ENCODE data around the gene LINGO4.

Gene LINGO4

GRCh38 chr1:151833172-151833900, 28.1 kb upstream of the LINGO4 start:
- no peak for DNase-seq (ENCODE audit: low read depth in 2 of 2)

- no peak for DNase-seq (ENCODE audit: low read depth in 2 of 2)
Observed at GRCh38 chr1:151832318-151832980, 27.2 kb upstream of the LINGO4 start.

DNA sequence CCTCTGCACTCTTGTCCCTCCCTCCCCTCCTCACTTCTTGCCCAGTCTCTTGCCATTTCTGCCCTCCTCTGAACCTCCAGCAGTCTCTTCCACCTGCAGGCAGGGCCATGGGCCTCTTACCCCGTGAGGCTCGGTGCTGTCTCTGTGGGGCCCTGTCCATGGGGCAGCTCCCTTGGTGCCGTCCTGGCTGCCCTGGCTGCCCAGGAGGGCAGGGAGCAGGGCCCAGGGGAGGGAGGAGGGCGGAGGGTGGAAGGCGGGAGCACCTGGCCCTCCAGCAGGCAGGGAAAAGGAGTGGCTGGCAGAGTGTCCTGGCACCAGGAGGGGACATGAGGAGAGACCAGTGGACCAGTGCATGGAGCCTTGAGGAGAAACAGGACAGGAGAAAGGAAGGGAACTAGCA, 26.4 kb upstream of the LINGO4 start, which contains the start of gene RORC:
Gene RORC, minus strand, starts transcription at position 198 of the 400 bp plus-strand sequence. Its CDS starts 38 bp downstream, at position 160.
- DNase-seq (ENCODE audit: low read depth in 2 of 2): no peak

GRCh38 chr1:151831256-151831591, 26.0 kb upstream of the LINGO4 start:
- DNase-seq (ENCODE audit: low read depth in 2 of 2): no peak

GRCh38 chr1:151830055-151830454, 24.8 kb upstream of the LINGO4 start:
- DNase-seq (ENCODE audit: low read depth in 2 of 2): no peak

- no peak for DNase-seq (ENCODE audit: low read depth in 2 of 2)
Observed at GRCh38 chr1:151829352-151830046, 24.3 kb upstream of the LINGO4 start.

GRCh38 chr1:151828921-151829320, 23.7 kb upstream of the LINGO4 start:
- no peak for DNase-seq (ENCODE audit: low read depth in 2 of 2)

GRCh38 chr1:151827853-151828252, 22.6 kb upstream of the LINGO4 start:
- DNase-seq (ENCODE audit: low read depth in 2 of 2): no peak

DNA sequence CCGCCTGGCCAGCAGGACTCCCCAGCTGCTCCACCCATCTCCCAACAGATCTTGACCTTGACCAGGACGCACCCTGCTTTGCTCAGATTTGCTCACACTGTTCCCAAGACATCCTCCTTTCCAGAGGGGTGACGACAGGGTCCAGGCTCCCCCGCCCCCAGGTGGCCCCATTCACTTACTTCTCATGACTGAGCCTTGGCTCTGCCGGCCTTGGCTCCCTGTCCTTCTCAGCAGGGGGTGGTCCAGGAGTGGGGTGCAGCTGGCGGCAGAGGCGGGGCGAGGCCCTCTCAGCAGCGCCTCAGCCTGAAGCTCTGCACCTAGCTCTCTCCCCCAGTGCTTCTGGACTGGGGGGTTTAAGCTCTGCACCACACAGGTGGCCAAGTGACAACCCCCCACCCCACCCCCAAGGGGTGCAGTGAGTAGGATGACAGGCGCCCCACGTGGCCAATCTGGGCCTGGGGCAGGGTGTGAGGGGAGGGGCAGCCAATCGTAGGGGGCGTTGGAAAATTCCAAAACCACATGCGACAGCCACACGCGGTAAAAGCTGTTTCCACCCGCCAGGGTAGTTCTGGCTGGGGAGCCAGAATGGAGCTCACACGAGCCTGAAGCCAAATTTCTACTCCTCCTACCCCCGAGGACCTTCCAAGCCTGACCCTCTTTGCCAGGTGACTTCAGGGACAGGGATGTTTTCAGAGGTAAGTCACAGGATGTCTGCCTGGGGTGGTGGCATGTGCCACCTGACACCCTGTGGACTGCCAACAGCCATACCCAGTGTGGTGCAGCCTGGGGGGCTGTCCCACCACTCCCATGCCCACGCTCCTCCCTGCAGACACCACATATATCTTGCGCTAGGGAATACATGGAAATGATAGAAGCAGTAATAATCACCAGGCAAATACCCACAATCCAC, 20.8 kb upstream of the LINGO4 start:
- DNase-seq (ENCODE audit: low read depth in 2 of 2): no peak

- DNase-seq (ENCODE audit: low read depth in 2 of 2): no peak
Observed at GRCh38 chr1:151825204-151825603, 20.0 kb upstream of the LINGO4 start.

DNA sequence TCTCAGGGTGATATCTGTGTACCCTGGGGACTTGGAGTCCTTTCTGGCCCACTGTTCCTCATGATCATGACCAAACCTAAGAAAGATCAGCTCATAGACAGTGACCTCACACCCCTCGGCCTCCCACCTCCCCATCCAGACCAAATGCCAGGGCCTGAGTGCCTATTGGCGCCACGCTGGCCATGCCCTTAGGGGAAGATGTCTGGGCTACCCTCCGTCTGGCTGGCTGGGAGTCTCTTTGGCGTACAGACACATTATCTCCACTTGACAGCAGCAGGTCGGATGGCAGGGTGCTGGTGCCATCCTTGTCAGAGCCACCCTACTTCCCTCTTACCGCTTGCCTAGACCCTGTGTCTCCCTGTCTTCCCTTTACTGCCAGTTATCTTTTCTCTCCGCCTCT, 18.0 kb upstream of the LINGO4 start:
- DNase-seq (ENCODE audit: low read depth in 2 of 2): no peak

DNA sequence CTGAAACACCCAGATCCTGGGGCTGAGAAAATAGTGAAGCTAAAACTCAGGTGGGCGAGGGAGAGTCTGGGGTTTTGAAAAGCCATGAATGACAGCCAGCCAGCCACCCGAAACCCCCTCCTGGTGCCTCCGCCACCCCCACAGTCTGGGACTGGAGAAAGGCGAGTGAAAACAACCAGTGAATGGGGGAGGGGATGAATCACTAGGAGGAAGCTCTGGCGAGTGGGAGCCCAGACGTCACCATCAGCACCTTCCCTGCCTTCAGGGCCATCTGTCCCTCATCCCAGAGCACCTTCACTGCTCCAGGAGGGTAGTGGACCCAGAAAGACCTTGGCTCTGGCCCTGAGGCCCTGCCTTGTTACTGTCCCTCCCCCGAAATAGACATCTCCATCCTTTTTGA, 17.2 kb upstream of the LINGO4 start:
- DNase-seq (ENCODE audit: low read depth in 2 of 2): no peak

GRCh38 chr1:151820940-151821339, 15.7 kb upstream of the LINGO4 start:
- no peak for DNase-seq (ENCODE audit: low read depth in 2 of 2)

DNA sequence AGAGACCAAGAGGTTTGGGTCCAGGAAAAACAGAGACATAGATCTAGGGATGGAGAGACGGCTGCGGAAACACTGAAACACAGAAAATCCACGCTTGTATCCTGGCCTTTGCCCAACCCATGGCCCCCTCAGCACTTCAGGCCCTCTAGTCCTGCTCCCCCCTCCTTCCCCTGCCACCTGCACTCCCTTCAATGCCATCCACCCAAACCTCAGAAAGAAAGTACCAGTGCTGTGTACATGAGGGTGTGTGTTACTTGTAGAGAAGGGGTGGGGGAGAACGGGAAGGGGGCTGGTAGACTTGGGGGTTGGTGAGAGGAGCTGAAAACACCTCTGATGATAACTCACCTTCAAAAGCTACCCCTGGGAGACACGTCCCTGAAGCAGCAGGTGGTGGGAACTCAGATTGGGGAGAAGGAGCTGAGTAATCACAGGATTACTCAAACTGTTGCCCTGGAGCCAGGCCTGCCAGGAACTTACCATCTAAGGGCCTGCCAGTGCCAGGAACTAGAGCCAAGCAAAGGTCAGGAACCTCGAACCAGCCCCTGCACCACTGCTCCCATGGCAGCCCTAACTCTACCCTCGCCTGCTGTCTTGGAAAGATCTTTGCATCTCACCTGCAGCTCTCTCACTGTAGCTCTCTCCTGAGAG, 14.9 kb upstream of the LINGO4 start:
- no peak for DNase-seq (ENCODE audit: low read depth in 2 of 2)

DNA sequence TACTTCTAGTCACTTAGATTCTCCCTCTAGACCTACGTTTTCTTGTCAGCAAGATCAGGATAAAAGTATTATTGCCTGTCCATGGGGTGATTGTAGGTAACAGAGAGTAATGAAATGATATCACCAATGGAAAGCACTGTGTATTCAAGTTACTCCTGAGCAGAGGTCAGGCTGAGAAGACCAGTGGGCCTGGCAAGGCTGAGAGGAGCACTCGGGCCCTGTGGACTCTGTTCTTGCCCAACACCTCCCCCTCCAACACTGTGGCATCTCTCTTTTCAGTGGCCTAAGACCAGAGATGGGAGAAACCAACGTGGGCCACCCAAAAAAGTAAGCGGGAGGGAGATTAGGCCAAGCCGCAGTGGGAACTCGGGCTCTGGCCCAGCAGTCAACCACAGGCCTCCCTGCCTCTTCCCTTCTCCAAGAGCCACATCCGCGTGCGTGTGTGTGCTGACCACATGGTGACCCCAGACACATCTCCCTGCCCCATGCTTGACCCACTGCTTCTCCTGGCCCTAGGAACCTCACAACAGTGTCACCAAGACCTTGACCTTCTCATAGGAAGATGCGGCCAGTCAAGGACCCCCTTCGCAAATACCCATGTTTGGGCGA, 14.1 kb upstream of the LINGO4 start:
- no peak for DNase-seq (ENCODE audit: low read depth in 2 of 2)

GRCh38 chr1:151817353-151817730, 12.1 kb upstream of the LINGO4 start:
- DNase-seq (ENCODE audit: low read depth in 2 of 2): no peak

GRCh38 chr1:151816548-151817352, 11.5 kb upstream of the LINGO4 start:
- no peak for DNase-seq (ENCODE audit: low read depth in 2 of 2)

- no peak for DNase-seq (ENCODE audit: low read depth in 2 of 2)
Observed at GRCh38 chr1:151815716-151816327, 10.6 kb upstream of the LINGO4 start.

- DNase-seq (ENCODE audit: low read depth in 2 of 2): no peak
Observed at GRCh38 chr1:151814971-151815545, 9.8 kb upstream of the LINGO4 start.
